WERI-Rb-1 (cell line): Measurements from ENCODE around the gene SLA2.
A peak's percentile ranks its signal among the peaks of the same experiment; 100 is the strongest.

Experiments used
- DNase-seq: peaks from one replicate; pipeline ENCODE4 v3.0.0-alpha.2; 2020
- H3K27ac ChIP-seq: fragments of 250-450 bp; sonication (Bioruptor Pico); 2 replicates; pipeline ENCODE4 v1.5.1; 2020; ENCODE audit warnings: mild to moderate bottlenecking, moderate library complexity
- H3K27me3 ChIP-seq: fragments of 250-450 bp; sonication (Bioruptor Pico); 2 replicates; pipeline ENCODE4 v1.5.1; 2021; ENCODE audit warnings: mild to moderate bottlenecking, low read depth, moderate library complexity; ENCODE audit not compliant: insufficient read depth, severe bottlenecking
- H3K36me3 ChIP-seq: fragments of 250-450 bp; sonication (Bioruptor Pico); 2 replicates; pipeline ENCODE4 v1.5.1; 2020; ENCODE audit warnings: mild to moderate bottlenecking, moderate library complexity
- H3K4me3 ChIP-seq: 2 replicates; pipeline ENCODE4 v1.5.1; 2011; ENCODE audit warnings: low read depth, mild to moderate bottlenecking, control low read depth, low read length
- H3K9me3 ChIP-seq: fragments of 250-450 bp; sonication (Bioruptor Pico); 2 replicates; pipeline ENCODE4 v1.5.1; 2021; ENCODE audit warnings: mild to moderate bottlenecking, moderate library complexity; ENCODE audit not compliant: severe bottlenecking
- TF ChIP-seq, protein P1 (sequence below): IDR thresholded peaks from 2 replicates; pipeline ENCODE4 v1.5.1; 2011; ENCODE audit warnings: low read depth, mild to moderate bottlenecking, control low read depth, inconsistent platforms, low read length

SLA2 gene

DNA sequence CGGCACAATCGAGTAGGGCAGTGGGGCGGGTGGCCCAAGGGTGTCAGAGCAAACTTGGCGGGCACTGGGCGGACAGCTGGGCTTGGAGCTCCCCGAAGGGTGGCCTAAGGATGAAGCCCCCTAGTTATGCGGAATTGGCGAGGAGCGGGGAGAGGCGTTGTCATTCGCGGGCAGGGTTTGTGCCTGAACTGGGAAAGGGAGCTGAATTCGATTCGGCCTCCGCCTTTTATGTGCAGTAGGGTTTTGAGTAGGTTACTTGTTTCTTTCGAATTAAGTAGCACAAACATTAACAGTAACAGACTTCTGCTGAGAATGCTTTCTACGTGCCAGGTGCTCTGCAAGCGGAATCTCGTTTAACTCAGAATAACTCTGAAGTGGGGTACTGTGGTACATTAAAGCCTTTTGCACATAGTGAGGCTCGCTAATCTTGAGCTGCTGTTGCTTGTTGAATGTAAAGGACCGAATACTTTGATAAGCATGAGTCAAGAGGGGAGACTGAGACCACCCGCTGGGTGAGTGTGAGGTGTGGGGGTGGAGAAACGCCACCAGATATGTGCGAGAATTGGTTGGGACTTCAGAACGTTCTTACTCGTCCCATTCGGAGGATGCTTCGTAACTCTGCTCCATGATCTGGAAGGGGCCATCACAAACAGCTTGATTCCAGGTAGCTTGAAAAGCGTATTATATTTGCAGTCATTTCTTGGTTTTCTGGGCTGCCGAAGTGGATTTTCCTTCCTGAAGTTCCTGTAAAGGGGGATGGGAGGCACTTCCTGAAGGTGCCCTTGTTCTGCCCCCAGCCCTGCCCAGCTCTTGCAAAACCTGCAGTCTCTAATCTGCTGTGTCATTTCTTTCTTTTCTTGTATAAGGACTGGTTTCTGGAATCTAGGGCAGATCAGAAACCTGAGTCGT, 39.6 kb downstream of the SLA2 start:
- Histone ChIP-seq H3K9me3 (no peaks in the 10 kb centered on the region), H3K36me3 (peaks cover 37% of the 10 kb centered on the region), H3K27ac (peak overlapping the region; percentile 81), H3K27me3 (no peaks in the 10 kb centered on the region), H3K4me3 (peak overlapping the region; percentile 89)
- TF ChIP-seq, protein P1, sequence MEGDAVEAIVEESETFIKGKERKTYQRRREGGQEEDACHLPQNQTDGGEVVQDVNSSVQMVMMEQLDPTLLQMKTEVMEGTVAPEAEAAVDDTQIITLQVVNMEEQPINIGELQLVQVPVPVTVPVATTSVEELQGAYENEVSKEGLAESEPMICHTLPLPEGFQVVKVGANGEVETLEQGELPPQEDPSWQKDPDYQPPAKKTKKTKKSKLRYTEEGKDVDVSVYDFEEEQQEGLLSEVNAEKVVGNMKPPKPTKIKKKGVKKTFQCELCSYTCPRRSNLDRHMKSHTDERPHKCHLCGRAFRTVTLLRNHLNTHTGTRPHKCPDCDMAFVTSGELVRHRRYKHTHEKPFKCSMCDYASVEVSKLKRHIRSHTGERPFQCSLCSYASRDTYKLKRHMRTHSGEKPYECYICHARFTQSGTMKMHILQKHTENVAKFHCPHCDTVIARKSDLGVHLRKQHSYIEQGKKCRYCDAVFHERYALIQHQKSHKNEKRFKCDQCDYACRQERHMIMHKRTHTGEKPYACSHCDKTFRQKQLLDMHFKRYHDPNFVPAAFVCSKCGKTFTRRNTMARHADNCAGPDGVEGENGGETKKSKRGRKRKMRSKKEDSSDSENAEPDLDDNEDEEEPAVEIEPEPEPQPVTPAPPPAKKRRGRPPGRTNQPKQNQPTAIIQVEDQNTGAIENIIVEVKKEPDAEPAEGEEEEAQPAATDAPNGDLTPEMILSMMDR: no peak
- no peak for DNase-seq

DNA sequence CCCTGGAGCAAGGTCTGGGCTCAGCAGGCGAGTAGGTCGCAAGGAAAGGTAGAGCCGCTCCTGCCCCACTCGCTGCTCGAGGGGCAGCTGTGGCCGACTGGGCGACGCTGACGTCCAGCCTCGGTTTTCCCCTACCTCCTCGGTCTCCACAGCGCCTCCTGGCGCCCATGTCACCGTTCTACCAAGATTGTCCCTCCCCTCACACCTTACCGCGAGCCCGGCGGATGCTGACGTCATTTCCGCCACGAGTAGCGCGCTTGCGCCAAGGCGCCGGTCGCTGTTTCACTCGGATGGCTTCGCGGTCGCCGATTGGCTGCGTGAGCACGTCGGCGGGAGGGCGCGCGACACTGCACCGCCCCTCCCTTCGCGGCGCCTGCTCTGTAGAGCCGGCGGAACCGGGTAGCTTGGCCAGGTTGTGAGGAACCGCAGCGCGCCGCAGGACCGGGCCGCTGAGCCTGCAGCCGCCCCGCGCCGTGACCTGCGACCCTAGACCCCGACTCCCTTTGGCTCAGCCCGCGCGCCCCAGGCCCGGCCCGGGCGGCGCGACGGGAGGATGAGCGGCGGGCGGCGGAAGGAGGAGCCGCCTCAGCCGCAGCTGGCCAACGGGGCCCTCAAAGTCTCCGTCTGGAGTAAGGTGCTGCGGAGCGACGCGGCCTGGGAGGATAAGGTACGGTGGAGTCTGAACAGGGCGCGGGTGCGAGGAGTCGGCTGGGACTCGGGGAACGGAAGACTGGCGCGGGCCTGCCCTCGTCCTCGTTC, 40.4 kb downstream of the SLA2 start, which contains the start of gene RAB5IF:
Gene RAB5IF, plus strand, starts transcription at position 381 of the 759 bp plus-strand sequence. Its CDS starts 173 bp downstream, at position 554.
- Histone ChIP-seq H3K9me3 (no peaks in the 10 kb centered on the region), H3K27ac (peak within 1 kb of the TSS; percentile 81), H3K27me3 (no peaks in the 10 kb centered on the region), H3K36me3 (peaks cover 31% of the 10 kb centered on the region), H3K4me3 (peak within 1 kb of the TSS; percentile 89)
- peak; percentile 99 for DNase-seq
- TF ChIP-seq, protein P1: peak; percentile 95

DNA sequence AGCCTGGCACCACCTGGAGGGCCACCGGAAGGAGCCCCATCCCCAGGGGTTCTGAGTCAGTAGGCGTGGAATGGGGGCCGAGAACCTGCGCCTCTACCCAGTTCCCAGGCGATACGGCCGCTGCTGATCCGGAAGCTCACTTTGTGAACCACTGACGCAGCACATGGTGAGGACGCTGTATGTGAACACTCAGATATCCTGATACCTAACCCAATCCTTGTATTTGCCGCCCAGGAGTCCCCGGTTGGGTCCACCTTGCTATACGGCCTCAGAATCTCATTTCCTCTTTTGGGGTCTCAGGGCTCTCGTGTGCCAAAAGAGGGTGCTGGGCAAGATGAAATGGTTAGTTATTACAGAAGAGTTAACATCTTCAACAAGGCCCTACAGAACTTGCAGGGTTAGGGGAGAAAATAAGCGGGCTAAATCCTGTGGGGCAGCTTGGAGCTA, 41.0 kb downstream of the SLA2 start:
- no peak for DNase-seq
- no peaks in the 10 kb centered on the region for H3K9me3 ChIP-seq
- no peaks in the 10 kb centered on the region for H3K27me3 ChIP-seq
- TF ChIP-seq, protein P1: no peak
- peak overlapping the region; percentile 58 for H3K27ac ChIP-seq
- H3K4me3 ChIP-seq: peak overlapping the region; percentile 22
- peaks cover 25% of the 10 kb centered on the region for H3K36me3 ChIP-seq

DNA sequence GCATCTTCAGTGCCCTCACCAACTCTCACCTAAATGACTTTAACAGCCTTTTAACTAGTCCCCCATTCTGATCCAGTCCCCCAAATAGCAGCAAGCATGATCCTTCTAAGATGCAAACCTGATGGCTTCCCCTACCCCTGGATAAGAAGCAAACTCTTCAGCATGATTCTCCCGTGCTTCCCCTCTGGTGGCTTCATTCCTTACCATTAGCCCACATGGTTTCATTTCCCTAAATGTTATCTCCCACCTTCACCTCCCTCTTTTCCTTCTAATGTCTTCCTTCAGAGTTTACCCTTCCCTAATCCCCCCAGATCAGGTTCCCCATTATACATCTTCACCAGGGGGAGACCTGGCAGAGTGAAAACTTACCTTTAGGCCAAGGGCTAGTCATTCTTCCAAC, 44.5 kb downstream of the SLA2 start:
- Histone ChIP-seq H3K9me3 (no peaks in the 10 kb centered on the region), H3K27ac (no peak overlapping the region), H3K4me3 (no peak overlapping the region), H3K36me3 (no peaks in the 10 kb centered on the region), H3K27me3 (no peaks in the 10 kb centered on the region)
- TF ChIP-seq, protein P1: no peak
- no peak for DNase-seq

DNA sequence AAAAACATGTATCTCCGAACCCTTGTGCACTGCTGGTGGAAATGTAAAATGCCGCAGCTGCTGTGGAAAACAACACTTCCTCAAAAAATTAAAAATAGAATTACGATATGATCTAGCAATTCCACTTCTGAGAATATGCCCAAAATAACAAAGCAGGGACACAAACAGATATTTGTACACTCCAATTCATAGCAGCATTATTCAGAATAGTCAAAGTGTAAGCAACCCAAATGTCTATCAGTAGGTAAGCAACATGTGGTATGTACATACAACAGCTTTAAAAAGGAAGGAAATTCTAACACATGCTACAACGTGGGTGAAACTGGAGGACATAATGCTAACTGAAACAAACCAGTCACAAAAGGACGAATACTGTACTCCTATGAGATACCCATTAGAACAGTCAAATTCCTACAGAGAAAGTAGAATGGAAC, 46.1 kb downstream of the SLA2 start:
- no peak overlapping the region for H3K27ac ChIP-seq
- no peaks in the 10 kb centered on the region for H3K9me3 ChIP-seq
- TF ChIP-seq, protein P1: no peak
- H3K4me3 ChIP-seq: no peak overlapping the region
- no peak for DNase-seq
- no peaks in the 10 kb centered on the region for H3K27me3 ChIP-seq
- no peaks in the 10 kb centered on the region for H3K36me3 ChIP-seq
